NCI-H1930 (cell line): ENCODE results near the gene EEF1A1.
A peak's percentile ranks its signal among the peaks of the same experiment; 100 is the strongest.
"Not testable (repeated sequence)": the region's sequence is repeated elsewhere in the genome, so short reads cannot be mapped to it uniquely, and the experiment has no call there.

Source experiments
- DNase-seq, 2 experiments: peaks; one replicate each; lab custom pipeline; 2025; lab: John Stamatoyannopoulos, UW

Gene EEF1A1

GRCh38 chr6:73520688-73521350 is at the start of gene EEF1A1:
Gene EEF1A1 (minus strand): TSS chr6:73521032. CDS start chr6:73520026, 1,006 bp downstream.
- peak; percentile 96 to 98 for DNase-seq

- DNase-seq: no peak
Measured at GRCh38 chr6:73569121-73569520, 48.3 kb upstream of the EEF1A1 start.

GRCh38 chr6:73566954-73567591 is 46.2 kb upstream of the EEF1A1 start:
- DNase-seq: no peak

DNA sequence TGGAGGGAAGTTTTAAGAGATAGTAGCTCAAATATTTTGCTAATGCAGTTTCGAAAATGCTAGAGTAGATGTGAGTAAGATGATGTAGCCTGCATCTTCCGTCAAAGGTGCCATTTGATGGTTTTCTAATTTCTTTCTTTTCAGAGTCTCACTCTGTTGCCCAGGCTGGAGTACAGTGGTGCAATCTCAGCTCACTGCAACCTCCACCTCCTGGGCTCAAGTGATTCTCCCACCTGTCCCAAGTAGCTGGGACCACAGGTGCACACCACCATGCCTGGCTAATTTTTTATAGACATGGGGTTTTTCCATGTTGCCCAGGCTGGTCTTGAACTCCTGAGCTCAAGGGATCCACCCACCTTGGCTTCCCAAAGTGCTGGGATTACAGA is 45.6 kb upstream of the EEF1A1 start:
- DNase-seq: not testable (repeated sequence)

DNA sequence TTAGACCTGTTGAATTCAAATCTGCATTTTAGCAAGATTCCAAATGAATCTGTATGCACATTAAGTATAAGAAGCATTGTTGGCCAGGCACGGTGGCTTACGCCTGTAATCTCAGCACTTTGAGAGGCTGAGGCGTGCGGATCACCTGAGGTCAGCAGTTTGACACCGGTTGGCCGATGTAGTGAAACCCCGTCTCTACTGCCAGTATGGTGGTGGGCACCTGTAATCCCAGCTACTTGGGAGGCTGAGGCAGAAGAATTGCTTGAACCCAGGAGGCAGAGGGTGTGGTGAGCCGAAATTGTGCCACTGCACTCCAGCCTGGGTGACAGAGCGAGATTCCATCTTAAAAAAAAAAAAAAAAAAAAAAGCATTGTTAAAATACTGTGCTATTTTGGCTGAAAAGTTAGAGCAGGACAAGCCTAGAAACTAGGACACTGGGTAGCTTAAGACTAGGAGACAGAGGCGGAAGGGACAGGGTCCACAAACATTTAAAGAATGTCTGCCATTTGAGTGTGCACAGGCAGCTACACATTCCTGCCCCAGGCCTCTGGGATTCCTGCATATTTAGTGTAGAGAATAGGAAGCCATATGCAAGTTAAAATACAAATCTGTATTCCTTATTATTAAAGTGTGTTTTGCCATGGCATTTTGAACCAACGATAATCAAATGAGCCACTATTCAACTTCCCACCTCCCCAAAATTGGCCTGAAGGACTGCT is 45.1 kb upstream of the EEF1A1 start:
- DNase-seq: no peak

- no peak for DNase-seq
Measured at GRCh38 chr6:73564578-73565345, 43.9 kb upstream of the EEF1A1 start.

- no peak for DNase-seq
Measured at GRCh38 chr6:73562558-73562957, 41.7 kb upstream of the EEF1A1 start.

GRCh38 chr6:73560853-73561407 is 40.1 kb upstream of the EEF1A1 start:
- DNase-seq: no peak

DNA sequence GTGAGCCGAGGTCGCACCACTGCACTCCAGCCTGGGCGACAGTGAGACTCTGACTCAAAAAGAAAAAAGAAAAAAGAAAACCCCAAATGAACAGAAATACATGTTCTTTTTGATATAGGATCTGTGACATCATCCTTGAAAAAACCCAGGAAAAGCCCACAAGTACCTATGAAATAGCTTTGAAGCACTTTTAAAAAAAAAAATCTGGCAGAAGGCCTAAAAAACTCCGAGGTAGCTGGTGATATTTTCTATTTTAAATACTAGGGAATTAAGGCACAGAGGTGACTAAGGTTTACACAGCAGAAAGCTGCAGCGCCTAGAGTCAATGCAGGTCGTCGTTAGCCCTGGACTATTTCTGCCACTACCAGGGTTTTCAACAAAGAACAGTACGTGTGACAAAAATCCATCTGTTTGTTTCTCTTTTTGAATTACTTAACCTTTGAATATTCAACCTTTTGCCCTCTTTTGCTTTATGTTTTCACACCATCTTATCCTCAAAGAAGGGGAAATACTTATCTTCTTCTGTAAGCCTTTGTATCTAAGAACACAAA is 39.4 kb upstream of the EEF1A1 start:
- no peak for DNase-seq

DNA sequence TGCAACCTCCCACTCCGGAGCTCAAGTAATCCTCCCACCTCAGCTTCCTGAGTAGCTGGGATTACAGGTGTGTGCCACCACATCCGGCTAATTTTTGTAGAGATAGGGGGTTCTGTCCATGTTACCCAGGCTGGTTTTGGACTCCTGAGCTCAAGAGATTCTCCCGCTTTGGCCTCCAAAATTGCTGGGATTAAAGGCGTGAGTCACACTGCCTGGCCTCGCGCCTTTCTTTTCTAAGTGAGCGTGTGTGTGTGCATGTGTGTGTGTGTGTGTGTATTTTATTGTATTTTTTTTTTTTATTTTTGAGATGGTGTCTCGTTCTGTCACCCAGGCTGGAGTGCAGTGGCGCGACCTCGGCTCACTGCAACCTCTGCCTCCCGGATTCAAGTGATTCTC is 38.6 kb upstream of the EEF1A1 start:
- not testable (repeated sequence) for DNase-seq

DNA sequence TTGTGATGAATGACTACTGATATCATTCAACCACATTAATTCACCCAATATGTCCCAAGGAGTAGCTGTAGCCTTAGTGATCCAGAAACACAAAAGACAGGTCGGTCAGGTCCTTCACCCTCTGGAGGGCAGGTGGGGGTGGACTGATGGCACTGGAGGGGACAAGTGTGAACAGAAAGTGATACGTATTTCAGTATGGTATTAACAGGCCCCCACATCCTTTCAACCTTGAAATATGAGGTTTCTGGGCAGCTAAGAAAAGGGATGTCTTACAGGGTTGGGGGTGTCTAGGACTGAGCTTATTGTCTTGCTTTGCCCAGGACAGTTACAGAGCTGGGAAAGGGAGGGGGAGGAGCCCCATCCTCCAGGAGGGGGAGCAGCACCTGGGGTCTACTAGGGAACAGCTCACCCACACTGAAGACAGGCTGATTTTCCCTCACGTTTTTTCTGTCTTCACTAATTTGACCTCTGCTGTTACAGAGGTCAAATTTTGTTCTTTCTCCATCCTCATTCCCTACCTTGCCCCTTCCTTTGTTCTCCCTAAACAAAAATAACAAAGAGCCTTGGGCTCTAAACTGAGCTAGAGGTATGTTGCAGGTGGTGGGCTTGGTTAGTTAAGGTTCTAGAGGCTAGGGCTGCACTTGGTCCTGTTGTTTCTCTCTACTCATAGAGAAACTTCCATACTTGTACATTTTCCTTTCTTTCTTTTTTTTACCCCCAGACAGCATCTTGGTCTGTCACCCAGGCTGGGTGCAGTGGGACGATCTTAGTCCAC is 38.0 kb upstream of the EEF1A1 start:
- no peak for DNase-seq

GRCh38 chr6:73556836-73557235 is 36.0 kb upstream of the EEF1A1 start:
- DNase-seq: no peak

GRCh38 chr6:73555380-73555949 is 34.6 kb upstream of the EEF1A1 start:
- not testable (repeated sequence) for DNase-seq

DNA sequence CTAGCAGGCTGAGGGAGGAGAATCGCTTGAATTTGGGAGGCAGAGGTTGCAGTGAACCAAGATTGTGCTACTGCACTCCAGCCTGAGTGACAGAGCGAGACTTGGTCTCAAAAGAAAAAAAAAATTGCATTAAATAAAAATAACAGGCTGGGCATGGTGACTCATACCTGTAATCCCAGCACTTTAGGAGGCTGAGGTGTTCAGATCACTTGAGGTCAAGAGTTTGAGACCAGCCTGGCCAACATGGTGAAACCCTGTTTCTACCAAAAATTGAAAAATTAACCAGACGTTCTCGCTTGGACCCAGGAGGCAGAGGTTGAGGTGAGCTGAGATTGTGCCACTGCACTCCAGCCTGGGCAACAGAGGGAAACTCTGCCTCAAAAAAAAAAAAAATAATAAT is 30.3 kb upstream of the EEF1A1 start:
- not testable (repeated sequence) for DNase-seq

DNA sequence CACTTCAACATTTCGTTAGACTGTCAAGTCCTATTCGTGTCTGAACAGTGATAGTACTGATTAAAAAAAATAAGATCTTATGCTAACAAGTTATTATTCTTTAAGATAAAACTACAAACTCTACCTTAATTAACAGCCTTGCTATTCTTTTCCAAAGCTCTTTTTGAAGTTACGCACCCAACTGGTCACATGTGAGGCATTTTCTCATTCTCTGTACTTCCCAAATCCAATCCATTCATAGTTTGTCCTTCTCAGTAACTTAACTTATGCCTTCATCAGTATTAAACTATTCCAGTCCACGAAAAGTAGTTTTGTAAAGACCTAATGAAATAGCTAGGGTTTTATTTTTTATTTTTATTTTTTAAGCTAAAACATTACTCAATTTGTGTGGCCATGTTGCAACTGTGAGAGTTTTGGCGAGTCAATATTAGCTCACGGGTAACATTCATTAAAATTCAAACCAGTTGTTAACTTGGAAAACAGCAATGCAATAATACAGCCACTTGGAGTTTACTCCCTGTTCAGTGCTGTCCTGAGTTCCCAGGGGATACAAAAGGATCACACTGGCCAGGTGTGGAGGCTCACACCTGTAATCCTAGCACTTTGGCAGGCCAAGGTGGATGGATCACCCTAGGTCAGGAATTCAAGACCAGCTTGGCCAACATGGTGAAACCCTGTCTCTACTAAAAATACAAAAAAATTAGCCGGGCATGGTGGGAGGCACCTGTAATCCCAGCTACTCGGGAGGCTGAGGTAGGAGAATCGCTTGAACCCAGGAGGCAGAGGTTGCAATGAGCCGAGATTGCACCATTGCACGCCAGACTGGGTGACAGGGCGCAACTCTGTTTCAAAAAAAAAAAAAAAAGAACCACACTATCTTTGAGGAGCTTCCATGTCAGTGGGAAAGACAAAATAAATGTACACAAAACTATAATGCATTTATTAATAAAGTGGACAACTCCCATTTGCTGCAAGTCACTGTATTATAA is 27.9 kb upstream of the EEF1A1 start:
- no peak for DNase-seq

GRCh38 chr6:73547036-73547435 is 26.2 kb upstream of the EEF1A1 start:
- no peak for DNase-seq

- DNase-seq: no peak
Measured at GRCh38 chr6:73542891-73543290, 22.1 kb upstream of the EEF1A1 start.

DNA sequence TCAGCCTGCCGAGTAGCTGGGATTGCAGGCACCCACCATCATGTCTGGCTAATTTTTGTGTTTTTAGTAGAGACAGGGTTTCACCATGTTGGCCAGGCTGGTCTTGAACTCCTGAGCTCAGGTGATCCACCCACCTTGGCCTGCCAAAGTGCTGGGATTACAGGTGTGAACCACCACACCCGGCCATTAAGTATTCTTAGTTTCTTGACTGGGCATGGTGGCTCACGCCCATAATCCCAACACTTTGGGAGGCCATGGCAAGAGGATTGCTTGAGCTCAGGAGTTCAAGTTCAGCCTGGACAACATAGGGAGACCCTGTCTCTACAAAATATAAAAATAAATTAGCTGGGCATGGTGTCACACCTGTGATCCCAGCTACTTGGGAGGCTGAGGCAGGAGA is 21.6 kb upstream of the EEF1A1 start:
- not testable (repeated sequence) for DNase-seq

DNA sequence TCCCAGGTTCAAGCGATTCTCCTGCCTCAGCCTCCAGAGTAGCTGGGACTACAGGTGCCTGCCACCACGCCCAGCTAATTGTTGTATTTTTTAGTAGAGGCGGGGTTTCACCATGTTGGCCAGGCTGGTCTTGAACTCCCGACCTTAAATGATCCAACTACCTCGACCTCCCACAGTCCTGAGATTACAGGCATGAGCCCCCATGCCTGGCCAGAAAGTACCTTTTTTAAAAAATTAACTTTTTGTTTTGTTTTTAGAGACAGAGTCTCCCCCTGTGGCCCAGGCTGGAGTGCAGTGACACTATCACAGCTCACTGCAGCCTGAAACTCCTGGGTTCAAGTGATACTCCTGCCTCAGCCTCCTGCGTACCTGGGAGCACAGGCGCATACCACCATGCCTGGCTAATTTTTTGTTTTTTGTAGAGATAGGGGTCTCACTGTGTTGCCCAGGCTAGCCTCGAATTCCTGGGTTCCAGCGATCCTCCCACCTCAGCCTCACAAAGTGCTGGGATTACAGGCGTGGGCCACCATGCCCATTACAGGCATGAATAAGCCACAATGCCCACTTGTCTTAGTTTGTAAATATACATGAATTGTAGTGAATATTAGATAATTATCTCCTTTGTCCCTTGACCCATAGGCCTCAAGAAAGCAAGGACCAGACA is 17.4 kb upstream of the EEF1A1 start:
- no peak for DNase-seq
